ENCODE measurements around the gene CBFA2T3. TPM values are rescaled to one million over a fixed set of nuclear protein-coding genes. Genes with fewer than 3 reads are reported as not detected.

The CBFA2T3 gene
- polyA plus RNA-seq, 3 donors = 5.3 to 32.2 (median 6.2) TPM

GRCh38 chr16:88922826-88923410 lies 54.1 kb downstream of the CBFA2T3 start:
- Histone ChIP-seq H3K4me3 (replicated peaks in 1 of 3; ENCODE audit: low read depth in 2 of 3, low read length in 3 of 3) (no peak overlapping the region), H2AFZ (ENCODE audit: insufficient read depth, low read depth, low read length, poor library complexity, severe bottlenecking) (no peak overlapping the region), H3K27ac (ENCODE audit: low read depth in 1 of 2, low read length in 2 of 2) (no peak overlapping the region), H4K20me1 (ENCODE audit: insufficient read depth, low read length) (peaks cover 100% of the 10 kb centered on the region), H3K9me3 (replicated peaks in 1 of 2; ENCODE audit: control insufficient read depth in 1 of 2, insufficient read depth in 1 of 2, low read length in 2 of 2) (no peaks in the 10 kb centered on the region), H3K36me3 (replicated peaks in 1 of 2; ENCODE audit: control insufficient read depth in 1 of 2, insufficient read depth in 2 of 2, low read length in 2 of 2) (peaks cover 9 to 21% of the 10 kb centered on the region in 2 donors), H3K27me3 (ENCODE audit: control insufficient read depth in 2 of 2, insufficient read depth in 2 of 2, low read length in 2 of 2) (no peaks in the 10 kb centered on the region), H3K4me2 (replicated peaks; ENCODE audit: extremely low read depth, low read length, poor library complexity, severe bottlenecking) (peak overlapping the region; percentile 11), H3K4me1 (ENCODE audit: control insufficient read depth in 1 of 2, insufficient read depth in 2 of 2, low read length in 2 of 2) (peaks cover 22 to 32% of the 10 kb centered on the region in 2 donors), H3K9ac (ENCODE audit: insufficient read depth, low read length, poor library complexity, severe bottlenecking) (peak overlapping the region; percentile 0), H3K79me2 (ENCODE audit: insufficient read depth, low read length) (peaks cover 65% of the 10 kb centered on the region)
- no peak overlapping the region for H3K27ac Mint-ChIP-seq
- TF ChIP-seq CTCF (IDR thresholded peaks at IDR 0.05) = no peak
- intact Hi-C loops (cut with micrococcal nuclease) = no loop called here
- H3K36me3 Mint-ChIP-seq = peaks cover 14 to 41% of the 10 kb centered on the region in 2 donors
- WGBS (ENCODE audit: insufficient coverage) = 73% methylated on average over 11 of the region's 22 CpGs
- H3K4me3 Mint-ChIP-seq = no peak overlapping the region
- no peak for DNase-seq
- H3K4me1 Mint-ChIP-seq = peaks cover 40% of the 10 kb centered on the region
- H3K9me3 Mint-ChIP-seq = peaks cover 0 to 3% (median 0%) of the 10 kb centered on the region in 7 donors
- H3K27me3 Mint-ChIP-seq (ENCODE audit: low read depth in 3 of 3) = peaks cover 0 to 10% (median 2%) of the 10 kb centered on the region in 3 donors

- H3K27ac Mint-ChIP-seq = peak overlapping the region in 1 of 7 donors; percentile 69
- no peak for TF ChIP-seq CTCF (IDR thresholded peaks at IDR 0.05)
- peaks cover 0 to 10% (median 2%) of the 10 kb centered on the region in 3 donors for H3K27me3 Mint-ChIP-seq (ENCODE audit: low read depth in 3 of 3)
- Histone ChIP-seq H2AFZ (ENCODE audit: insufficient read depth, low read depth, low read length, poor library complexity, severe bottlenecking) (no peak overlapping the region), H3K9me3 (replicated peaks in 1 of 2; ENCODE audit: control insufficient read depth in 1 of 2, insufficient read depth in 1 of 2, low read length in 2 of 2) (no peaks in the 10 kb centered on the region), H3K4me3 (replicated peaks in 1 of 3; ENCODE audit: low read depth in 2 of 3, low read length in 3 of 3) (no peak overlapping the region), H3K9ac (ENCODE audit: insufficient read depth, low read length, poor library complexity, severe bottlenecking) (peak overlapping the region; percentile 4), H3K27me3 (ENCODE audit: control insufficient read depth in 2 of 2, insufficient read depth in 2 of 2, low read length in 2 of 2) (no peaks in the 10 kb centered on the region), H3K27ac (ENCODE audit: low read depth in 1 of 2, low read length in 2 of 2) (no peak overlapping the region), H3K4me2 (replicated peaks; ENCODE audit: extremely low read depth, low read length, poor library complexity, severe bottlenecking) (peak overlapping the region; percentile 11), H3K79me2 (ENCODE audit: insufficient read depth, low read length) (peaks cover 65% of the 10 kb centered on the region), H3K36me3 (replicated peaks in 1 of 2; ENCODE audit: control insufficient read depth in 1 of 2, insufficient read depth in 2 of 2, low read length in 2 of 2) (peaks cover 9 to 21% of the 10 kb centered on the region in 2 donors), H3K4me1 (ENCODE audit: control insufficient read depth in 1 of 2, insufficient read depth in 2 of 2, low read length in 2 of 2) (peaks cover 22 to 32% of the 10 kb centered on the region in 2 donors), H4K20me1 (ENCODE audit: insufficient read depth, low read length) (peaks cover 100% of the 10 kb centered on the region)
- WGBS (ENCODE audit: insufficient coverage) = 31% methylated on average over 21 of the region's 26 CpGs
- peaks cover 18 to 46% of the 10 kb centered on the region in 2 donors for H3K36me3 Mint-ChIP-seq
- H3K9me3 Mint-ChIP-seq = peaks cover 0 to 3% (median 0%) of the 10 kb centered on the region in 7 donors
- peaks cover 40% of the 10 kb centered on the region for H3K4me1 Mint-ChIP-seq
- DNase-seq = no peak
- intact Hi-C loops (cut with micrococcal nuclease) = no loop called here
- no peak overlapping the region for H3K4me3 Mint-ChIP-seq
Observed at GRCh38 chr16:88922114-88922825, 54.7 kb downstream of the CBFA2T3 start.

Measured in CD14-positive monocyte (primary cell).